HG02938 (cell line): ENCODE measurements around the gene ACLY.

ENCODE experiments used
- ATAC-seq: cut with Tn5 transposase; IDR thresholded peaks from one replicate; pipeline ENCODE4 v1.9.1; 2021; ENCODE audit warnings: mild to moderate bottlenecking, moderate library complexity; ENCODE audit not compliant: unreplicated experiment

ACLY gene

GRCh38 chr17:41918314-41919164, at the start of gene ACLY:
TSS of gene ACLY (minus strand) at chr17:41918951. CDS start at chr17:41913873, 5,078 bp downstream.
- ATAC-seq = peak; percentile 74

DNA sequence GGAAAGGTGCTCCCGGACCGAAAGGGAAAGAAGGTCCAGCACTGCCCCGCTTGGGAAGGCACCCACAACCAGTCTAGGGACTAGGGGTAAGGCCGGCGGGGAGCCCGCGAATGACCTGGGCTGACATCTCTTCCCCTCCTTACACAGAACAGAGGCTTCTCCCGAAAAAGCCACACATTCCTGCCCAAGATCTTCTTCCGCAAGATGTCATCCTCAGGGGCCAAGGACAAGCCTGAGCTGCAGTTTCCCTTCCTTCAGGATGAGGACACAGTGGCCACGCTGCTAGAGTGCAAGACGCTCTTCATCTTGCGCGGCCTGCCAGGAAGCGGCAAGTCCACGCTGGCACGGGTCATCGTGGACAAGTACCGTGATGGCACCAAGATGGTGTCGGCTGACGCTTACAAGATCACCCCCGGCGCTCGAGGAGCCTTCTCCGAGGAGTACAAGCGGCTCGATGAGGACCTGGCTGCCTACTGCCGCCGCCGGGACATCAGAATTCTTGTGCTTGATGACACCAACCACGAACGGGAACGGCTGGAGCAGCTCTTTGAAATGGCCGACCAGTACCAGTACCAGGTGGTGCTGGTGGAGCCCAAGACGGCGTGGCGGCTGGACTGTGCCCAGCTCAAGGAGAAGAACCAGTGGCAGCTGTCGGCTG, 49.3 kb upstream of the ACLY start:
- no peak for ATAC-seq

- peak; percentile 14 for ATAC-seq
These were observed 48.6 kb upstream of the ACLY start for GRCh38 chr17:41967141-41967920.

DNA sequence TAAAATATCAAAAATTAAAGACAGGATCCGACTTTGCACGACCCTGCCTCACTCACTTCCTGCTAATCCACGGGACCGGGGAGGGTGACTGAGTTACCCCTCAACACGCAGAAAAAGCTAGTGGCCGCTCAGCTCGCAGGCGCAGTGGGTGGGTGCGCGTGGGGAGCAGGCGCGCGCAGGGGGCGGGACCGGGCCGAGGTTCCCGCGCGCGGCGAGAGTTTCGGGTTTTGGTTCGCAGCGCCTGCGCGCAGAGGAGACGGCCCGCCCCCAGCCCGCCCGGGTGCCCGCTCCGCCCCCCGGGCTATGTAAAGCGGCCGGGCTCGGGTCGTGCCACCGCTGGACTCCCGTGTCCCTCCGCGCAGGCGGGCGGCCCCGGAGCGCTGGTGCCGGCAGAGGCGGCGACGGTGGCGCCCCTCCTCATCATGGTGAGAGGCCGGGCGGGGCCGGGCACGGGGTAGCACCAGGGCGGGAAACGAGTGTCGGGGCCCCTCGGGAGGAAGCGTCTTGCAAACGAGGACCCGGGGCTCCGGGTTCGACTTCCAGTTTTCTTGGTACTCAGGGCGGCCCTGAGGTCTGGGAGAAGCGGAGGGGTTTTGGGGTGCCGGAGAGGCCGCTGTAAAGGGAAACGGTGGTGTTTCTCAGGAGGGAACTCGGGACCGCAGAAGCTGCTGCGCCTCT, 47.9 kb upstream of the ACLY start, which contains the start of gene CNP:
Gene CNP (plus strand): TSS at position 333 of the 678 bp plus-strand sequence. CDS start 90 bp downstream, at position 423.
- peak; percentile 64 for ATAC-seq

DNA sequence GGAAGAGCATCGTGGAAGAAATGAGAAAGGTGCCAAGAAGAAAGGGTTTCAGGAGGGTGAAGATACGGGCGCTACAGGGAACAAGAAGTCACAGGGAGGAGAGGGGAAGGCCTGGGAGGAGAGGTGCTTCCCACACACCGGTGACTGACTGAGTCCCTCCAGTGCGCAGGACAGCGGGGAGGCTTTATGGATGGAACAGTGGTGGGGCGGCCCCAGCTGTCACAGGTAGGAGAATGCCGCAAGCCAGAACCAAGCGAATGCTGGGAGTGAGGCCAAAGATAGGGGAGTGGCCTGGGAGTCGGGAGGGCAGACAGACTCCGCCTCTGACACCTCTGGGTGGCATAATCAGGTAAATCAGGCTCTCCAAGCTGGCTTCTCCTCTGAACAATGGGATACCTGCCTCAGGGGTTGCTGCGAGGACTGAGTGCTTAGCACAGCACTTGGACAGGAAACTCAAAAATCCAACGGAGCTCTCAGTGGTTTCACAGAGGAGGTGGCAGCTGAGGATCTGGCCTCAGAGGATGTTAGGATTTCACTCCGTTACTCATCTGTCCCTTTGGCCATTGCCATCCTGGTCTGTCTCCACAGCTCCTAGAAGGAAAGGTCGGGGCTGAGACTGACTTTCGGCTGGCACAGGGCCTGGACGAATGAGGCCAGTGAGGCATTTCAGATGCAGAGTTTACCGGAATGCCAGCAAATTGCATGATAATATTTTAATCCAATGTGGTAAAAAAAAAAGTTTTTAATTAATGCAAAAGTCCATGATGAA, 47.1 kb upstream of the ACLY start:
- peak; percentile 30 for ATAC-seq

GRCh38 chr17:41962768-41963434, 44.1 kb upstream of the ACLY start:
- ATAC-seq = no peak

- ATAC-seq = no peak
These were observed 43.4 kb upstream of the ACLY start for GRCh38 chr17:41962111-41962510.

DNA sequence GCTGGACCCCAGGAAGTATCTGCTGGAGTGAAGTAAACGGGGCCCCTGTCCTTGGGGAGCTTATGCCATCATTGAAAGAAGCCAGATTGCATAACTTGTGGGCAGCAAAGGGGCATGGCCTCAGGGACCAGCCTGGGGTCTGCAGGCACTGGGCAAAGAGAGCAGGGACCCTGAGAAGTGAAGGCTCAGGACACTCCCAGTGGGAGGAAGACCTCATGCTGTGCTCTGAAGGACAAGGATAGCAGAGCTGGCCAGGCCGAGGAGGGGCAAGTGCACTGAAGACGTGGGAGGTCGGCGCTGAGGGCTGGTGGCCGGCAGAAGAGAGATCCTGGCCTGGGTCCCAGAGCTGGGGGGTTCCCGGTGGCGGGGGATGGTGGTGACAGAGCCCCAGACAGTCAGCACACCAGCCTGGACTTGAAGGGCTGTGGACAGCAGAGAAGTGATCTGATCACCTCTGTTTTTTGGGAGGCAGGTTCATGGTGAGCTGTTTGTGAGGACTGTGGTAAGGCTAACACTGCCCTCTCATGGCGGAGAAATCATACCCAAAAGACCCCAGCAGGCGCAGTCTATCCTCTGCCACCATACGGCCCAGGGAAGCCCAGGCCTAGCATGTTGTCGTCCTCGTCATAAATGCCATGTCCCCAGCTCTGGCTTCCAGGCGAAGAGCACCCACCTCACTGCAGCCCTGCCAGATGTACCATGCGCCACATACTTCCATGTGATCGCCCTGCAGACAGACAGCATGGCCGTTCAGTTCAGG, 40.8 kb upstream of the ACLY start:
- no peak for ATAC-seq

GRCh38 chr17:41959030-41959335, 40.2 kb upstream of the ACLY start:
- ATAC-seq = no peak

DNA sequence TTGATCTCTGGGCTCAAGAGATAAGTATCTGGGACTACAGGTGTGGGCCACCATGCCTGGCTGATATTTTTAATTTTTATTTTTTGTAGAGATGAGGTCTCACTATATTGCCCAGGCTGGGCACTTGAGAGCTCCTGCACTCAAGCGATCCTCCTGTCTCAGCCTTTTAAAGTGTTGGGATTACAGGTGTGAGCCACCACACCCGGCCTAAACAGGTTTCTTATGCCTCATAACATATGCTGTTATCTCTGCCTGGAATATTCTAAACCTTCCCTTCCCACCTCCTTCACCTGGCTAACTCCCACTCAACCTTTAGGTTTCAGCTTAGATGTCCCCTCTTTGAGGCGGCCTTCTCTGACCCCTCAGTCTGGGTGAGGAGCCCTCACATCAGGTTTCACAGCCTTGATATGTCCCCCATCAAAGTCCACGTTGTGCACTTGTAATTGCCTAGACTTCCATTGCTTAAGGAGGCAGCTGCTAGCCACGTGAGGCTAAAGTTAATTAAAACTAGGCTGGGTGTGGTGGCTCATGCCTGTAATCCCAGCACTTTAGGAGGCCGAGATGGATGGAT, 39.2 kb upstream of the ACLY start:
- ATAC-seq = no peak

DNA sequence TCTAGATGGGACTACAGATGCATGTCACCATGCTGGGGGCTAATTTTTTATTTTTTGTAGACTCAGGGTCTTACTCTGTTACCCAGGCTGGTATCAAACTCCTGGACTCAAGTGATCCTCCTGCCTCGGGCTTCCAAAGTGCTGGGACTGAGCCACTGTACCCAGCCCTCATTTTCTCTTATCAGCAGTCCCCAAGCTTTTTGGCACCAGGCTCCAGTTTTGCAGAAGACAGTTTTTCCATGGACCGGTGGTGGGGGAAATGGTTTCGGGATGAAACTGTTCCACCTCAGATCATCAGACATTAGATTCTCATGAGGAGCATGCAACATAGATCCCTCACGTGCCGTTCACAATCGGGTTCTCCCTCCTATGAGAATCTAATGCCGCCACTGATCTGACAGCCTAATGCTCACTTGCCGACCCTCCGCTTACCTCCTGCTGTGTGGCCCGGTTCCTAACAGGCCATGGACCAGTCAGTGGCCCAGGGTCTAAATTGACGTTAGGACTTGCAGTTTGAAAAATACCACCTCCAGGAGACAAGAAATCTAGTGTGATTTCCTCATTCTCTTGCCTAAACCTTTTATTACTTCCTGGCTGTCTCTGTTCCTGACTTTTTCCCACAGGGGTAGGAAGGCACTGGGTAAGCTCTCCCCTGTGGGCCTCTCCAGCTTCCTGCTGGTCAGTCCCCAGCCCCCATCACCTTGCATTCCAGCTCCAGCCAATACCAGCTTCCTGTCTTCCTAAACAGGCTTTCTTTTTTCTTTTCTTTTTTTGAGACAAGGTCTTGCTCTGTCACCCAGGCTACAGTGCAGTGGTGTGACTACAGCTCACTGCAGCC, 38.5 kb upstream of the ACLY start:
- ATAC-seq = no peak

- ATAC-seq = no peak
These were observed 37.8 kb upstream of the ACLY start for GRCh38 chr17:41956522-41956921.

DNA sequence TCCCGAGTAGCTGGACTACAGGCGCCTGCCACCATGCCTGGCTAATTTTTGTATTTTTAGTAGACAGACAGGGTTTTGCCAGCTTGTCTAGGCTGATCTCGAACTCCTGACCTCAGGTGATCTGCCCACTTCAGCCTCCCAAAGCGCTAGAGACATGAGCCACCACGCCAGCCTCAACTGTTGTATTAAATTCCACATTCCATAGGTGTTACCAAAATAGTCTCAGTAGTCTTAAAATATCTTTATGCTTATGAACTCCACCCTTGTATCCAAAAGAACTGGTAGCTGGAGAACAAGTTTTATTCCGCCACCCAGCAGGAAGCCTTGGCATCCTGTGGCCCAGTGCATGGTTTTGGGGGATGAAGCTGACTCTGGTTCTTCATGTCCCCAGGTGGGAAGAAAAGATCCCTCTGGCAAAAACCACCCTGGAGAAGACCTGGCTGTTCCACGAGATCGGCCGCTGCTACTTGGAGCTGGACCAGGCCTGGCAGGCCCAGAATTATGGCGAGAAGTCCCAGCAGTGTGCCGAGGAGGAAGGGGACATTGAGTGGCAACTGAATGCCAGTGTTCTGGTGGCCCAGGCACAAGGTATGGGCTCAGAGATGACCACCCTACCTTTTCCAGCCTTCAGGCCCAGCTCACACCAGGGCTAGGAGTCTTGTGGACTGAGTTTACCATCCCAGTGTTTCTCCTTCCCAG, 30.2 kb upstream of the ACLY start:
- ATAC-seq = no peak

- no peak for ATAC-seq
These were observed 26.2 kb upstream of the ACLY start for GRCh38 chr17:41944943-41945342.

- ATAC-seq = no peak
These were observed 24.7 kb upstream of the ACLY start for GRCh38 chr17:41943492-41943891.

- no peak for ATAC-seq
These were observed 24.0 kb upstream of the ACLY start for GRCh38 chr17:41942626-41943373.
